GM12873 (cell line): ENCODE data around the gene DDN.

Source experiments
- CTCF ChIP-seq: IDR thresholded peaks from 2 replicates; pipeline ENCODE4 v1.5.1; 2012; ENCODE audit warnings: low read depth, mild to moderate bottlenecking, moderate library complexity, low read length, control low read depth; ENCODE audit not compliant: insufficient read depth; ENCODE audit errors: missing control alignments

Gene DDN

DNA sequence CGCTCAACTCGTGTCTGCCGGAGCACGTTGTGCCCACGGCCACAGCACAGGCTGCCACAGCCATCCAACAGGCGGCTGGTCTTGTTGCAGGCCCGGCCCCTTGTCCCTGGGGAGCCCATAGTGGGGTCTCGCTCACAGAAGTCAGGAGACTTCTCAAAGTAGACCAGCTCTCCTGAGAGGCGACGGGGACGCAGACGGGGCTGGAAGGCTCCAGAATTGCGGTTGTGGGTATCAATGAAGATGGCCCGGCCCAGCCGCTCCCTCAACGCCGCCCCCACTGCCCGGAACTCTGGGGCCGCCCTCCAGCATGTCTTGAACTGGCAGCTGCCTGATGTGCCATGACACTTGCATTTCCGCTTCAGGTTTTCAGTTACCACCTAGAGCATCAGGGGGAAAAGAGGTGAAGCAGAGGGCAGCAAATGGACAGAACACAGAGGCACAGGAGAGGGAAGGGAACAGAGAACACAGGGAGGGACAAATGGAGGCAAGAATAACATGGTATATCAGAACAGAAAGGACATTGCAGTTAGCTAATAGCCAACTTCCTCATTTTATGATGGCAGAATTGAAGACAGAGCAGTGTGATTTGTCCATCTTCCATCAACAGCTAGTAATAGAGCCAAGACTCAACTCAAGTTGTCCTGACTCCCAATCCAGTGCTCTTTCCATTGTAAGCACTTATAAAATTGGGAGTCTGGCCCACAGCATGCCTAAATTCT, 32.8 kb downstream of the DDN start:
- no peak for TF ChIP-seq CTCF

DNA sequence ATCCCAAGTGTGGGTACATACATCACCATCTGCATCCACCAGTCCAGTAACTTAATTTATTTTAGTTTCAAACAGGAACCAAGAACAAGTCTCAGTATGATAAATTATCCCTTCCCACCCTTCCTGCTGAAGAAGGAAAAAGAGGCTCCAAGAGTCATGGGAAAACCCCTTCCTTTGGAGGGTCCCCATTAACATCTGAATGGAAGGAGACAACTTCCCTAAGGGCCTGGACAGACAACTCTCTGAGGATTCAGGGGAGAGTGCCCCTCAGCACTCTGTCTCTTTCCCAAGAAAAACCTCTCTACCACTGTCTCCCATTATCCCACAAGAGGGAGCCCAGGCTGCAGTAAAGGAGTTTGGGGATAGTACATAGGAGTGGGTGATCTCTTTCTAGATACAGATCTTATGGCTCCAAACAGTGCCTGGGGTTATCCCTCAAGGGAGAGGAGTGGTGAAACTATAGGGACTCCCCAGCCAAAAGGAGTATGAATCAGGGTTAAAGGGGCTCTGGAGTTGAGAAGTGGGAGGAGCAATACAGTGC, 33.8 kb downstream of the DDN start:
- no peak for TF ChIP-seq CTCF

DNA sequence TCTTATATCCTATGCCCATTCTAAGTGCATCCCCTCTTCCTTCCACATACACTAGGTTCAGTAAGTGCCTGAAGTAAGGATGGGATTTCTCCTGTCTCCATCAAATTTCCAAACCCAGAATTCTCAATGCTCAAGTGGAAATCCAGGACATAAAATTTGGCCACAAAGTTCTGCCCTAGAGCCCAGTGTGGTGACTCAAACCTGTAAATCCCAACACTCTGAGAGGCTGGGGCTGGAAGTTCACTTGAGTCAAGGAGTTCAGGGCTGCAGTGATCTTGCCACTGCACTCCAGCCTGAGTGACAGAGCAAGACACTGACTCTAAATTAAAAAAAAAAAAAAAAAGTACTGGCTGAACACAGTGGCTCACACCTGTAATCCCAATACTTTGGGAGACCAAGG, 37.4 kb downstream of the DDN start:
- no peak for TF ChIP-seq CTCF

DNA sequence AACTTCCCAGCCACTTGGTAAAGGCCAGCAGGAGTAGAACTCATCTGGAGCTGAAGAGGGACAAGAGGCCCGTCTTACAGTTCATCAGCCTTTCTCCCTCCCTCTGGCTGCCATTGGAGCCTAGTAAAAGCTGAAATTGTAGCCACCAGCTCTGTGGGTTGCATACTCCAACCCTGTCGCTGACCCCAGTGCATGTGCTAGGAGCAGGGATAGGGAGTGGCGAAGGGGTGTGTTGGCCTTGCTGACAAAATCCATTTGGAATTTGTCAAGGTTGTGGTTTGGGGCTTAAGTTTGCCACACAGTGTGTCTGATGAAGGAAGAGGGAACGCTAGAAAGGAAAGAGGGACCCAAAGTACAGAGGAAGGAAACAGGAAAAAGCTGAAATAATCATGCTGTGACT, 37.8 kb downstream of the DDN start:
- no peak for TF ChIP-seq CTCF

DNA sequence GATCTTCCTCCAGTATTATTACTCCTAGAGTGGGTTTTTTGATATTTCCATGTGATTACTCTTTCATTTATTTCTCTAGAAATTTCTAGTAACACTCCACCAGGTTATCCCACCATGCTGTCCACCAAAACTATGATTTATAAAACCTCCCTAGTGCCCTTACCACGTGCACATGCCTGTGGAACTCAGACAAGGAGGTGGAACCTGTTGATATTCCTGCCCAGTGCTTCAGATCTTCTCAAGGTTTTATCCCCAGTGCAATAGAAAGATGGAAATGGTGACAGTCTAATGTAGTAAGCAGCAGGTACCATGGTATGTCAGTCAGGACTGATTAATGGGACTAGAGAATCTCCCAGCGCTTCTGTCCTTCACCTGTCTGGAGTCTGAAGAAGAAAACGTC, 38.3 kb downstream of the DDN start:
- TF ChIP-seq CTCF: no peak

DNA sequence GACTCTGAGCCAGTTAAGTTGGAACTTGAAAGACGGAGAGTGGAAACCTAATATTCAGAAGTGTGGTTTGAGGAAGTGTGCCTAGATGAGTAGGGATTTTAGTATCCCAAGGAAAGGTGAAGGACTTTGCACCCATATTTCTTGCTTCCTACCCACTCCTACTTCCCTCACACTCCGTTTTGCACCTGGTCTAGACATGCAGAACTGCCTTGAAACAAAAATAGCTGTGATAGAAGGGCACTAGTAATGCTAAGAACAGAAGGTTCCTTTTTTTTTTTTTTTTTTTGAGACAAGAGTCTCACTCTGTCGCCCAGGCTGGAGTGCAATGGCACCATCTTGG, 41.2 kb downstream of the DDN start:
- no peak for TF ChIP-seq CTCF

- no peak for TF ChIP-seq CTCF
These were observed 41.8 kb downstream of the DDN start, which contains the start of gene ARF3 for GRCh38 chr12:48957141-48958048. ARF3 (minus strand) TSS chr12:48957487; CDS start chr12:48941095, 16,392 bp downstream.
